Epithelial cell of esophagus (primary cell): ENCODE data around the gene CTNNBIP1.

Experiments used
- DNase-seq: peaks from one replicate; pipeline ENCODE4 v3.0.0; 2010; ENCODE audit warnings: low read depth
- H3K4me3 ChIP-seq: 2 replicates; pipeline ENCODE4 v1.5.1; 2011; ENCODE audit warnings: mild to moderate bottlenecking, low read length, control low read depth
- TF ChIP-seq, protein P1 (sequence below): IDR thresholded peaks from 2 replicates; pipeline ENCODE4 v1.5.1; 2011; ENCODE audit warnings: low read depth, mild to moderate bottlenecking, low read length, control low read depth, inconsistent platforms; ENCODE audit not compliant: insufficient read depth; ENCODE audit errors: missing control alignments

Gene CTNNBIP1

DNA sequence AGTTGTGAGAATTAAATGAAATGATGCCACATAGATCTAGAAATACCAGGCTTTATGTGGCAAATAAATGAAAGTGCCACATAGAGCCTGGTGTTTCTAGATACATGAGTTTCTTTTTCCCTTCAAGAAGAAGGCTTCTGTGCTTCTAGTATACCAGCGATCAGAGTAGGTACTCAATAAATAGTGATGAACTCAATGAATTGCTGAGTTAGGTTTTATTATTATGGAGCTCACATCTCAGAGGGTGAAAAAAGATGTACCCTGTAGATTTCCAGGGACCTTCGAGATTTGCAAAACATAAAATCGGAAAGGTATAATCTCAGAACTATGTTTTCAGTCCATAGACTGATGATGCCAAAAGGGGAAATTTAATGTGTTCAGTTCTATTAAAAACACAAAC lies 84.0 kb downstream of the CTNNBIP1 start:
- TF ChIP-seq, protein P1, sequence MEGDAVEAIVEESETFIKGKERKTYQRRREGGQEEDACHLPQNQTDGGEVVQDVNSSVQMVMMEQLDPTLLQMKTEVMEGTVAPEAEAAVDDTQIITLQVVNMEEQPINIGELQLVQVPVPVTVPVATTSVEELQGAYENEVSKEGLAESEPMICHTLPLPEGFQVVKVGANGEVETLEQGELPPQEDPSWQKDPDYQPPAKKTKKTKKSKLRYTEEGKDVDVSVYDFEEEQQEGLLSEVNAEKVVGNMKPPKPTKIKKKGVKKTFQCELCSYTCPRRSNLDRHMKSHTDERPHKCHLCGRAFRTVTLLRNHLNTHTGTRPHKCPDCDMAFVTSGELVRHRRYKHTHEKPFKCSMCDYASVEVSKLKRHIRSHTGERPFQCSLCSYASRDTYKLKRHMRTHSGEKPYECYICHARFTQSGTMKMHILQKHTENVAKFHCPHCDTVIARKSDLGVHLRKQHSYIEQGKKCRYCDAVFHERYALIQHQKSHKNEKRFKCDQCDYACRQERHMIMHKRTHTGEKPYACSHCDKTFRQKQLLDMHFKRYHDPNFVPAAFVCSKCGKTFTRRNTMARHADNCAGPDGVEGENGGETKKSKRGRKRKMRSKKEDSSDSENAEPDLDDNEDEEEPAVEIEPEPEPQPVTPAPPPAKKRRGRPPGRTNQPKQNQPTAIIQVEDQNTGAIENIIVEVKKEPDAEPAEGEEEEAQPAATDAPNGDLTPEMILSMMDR: no peak
- no peak for DNase-seq
- no peak overlapping the region for H3K4me3 ChIP-seq

DNA sequence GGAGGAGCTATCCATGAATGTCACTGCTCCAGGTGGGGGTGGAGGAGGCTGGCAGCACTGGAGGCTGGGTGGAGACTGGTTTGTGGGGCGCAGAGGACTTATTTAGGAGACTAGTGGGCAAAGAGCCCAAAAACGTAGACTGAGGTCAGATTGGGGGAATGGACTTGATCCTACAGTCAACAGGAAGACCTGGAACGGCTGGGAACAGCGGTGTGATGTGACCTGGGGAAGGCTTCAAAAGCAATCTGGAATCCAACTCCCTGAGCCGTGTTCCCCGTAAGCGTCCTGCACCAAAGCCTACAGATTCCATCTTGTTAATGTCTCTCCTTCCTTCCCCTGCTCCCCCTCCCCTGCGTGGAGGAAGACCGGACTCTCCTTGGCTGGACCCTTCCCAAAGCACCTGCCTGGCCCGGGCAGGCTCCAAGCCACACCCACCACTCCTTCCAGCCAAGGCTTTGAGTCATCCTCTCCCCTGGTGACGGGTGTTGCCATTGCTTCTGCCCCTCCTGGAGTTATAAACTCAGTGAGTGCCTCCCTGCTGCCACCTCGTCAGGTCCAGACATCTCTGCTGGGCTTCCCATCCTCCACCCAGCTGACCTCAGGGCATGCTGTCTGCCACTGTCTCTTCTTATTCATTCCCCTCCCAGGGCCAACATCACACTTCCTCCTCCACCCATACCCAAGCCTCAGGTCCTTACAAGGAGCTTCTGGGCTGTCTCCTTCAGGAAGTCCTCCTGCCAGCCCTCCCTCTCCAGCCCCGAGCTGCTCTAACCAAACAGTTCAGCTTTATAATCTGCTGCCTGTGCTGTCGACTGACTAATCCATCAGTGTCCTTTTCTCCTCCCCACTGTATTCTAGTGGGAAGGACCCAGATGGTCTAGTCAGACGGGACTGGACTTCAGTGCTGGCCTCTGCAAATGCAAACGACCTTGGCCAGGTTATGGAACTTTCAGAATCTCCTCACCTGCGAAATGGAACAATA lies 84.7 kb downstream of the CTNNBIP1 start:
- peak; percentile 99 for DNase-seq
- TF ChIP-seq, protein P1: peak; percentile 15
- H3K4me3 ChIP-seq: no peak overlapping the region

DNA sequence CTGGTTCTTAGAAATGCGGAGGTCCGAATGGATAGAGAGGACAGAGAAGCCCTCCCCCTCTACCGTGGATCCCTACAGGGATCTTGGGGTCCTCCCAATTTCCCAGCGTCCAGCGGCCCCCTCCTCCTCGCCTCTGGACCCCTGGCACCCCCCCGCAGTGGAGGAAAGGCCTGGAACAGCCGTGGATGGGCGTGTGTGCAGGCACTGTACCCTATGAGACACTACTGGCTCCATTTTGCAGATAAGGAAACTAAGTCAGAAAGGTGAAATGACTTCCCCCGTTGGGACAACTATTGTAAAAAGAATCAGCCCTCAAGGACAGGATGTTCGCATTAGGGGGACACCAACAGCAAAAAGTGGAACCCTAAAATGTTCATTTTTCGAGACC lies 85.4 kb downstream of the CTNNBIP1 start:
- TF ChIP-seq, protein P1: no peak
- H3K4me3 ChIP-seq: no peak overlapping the region
- no peak for DNase-seq

DNA sequence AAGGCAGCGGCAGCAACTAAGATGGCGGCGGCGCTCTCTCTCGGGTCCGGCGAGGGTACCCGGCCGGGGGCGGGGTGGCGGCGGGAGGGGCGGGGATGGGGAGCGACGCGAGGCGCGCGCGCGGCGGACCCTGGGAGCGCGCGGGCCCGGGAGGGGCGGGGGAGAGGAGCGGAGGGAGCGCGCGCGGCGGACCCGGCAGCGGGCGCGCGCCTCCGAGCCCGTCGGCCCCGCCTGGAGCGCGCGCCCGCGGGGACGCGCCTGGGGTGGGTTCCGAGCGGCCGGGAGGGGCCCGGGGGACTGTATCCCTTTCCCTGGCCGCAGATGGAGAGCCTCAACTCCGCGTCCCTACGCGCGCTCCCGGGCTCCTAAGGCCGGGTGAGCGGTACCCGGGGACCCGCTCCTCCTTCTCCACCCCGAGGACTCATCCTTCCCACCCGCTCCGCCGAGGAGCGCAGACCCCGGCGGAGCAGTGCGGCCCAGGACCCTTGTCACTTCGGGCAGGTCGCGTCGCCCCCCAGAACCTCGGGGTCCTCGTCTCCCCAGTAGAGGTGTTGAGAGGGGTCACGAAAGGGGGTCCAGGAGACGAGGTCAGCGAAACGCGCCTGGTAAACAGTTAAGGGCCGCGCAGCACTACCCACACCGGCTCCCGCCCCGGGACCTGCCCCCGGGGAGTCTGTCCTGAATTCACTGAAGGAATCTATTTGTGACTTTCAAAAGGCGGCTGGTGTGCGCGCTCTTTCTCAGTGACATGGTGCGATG lies 85.9 kb downstream of the CTNNBIP1 start, which contains the start of gene CLSTN1:
TSS of gene CLSTN1 (minus strand) at position 23 of the 759 bp plus-strand sequence. CDS start 232 bp downstream, outside the sequence.
- TF ChIP-seq, protein P1: no peak
- peak within 1 kb of the TSS; percentile 82 for H3K4me3 ChIP-seq
- peak; percentile 92 for DNase-seq

DNA sequence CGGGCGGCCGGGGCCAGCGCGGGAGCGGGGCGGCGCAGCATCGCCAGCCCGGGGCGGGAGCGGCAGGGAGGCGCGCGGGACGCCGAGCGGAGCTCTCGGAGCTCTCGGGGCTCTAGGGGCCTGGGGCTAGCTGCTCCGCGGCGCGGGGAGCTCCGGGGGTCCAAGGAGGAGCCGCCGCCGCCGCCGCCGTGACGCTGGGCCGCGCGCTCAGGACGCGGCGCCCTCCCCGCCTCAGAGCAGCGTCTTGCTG lies 86.5 kb downstream of the CTNNBIP1 start:
- TF ChIP-seq, protein P1: no peak
- peak overlapping the region; percentile 82 for H3K4me3 ChIP-seq
- DNase-seq: no peak

DNA sequence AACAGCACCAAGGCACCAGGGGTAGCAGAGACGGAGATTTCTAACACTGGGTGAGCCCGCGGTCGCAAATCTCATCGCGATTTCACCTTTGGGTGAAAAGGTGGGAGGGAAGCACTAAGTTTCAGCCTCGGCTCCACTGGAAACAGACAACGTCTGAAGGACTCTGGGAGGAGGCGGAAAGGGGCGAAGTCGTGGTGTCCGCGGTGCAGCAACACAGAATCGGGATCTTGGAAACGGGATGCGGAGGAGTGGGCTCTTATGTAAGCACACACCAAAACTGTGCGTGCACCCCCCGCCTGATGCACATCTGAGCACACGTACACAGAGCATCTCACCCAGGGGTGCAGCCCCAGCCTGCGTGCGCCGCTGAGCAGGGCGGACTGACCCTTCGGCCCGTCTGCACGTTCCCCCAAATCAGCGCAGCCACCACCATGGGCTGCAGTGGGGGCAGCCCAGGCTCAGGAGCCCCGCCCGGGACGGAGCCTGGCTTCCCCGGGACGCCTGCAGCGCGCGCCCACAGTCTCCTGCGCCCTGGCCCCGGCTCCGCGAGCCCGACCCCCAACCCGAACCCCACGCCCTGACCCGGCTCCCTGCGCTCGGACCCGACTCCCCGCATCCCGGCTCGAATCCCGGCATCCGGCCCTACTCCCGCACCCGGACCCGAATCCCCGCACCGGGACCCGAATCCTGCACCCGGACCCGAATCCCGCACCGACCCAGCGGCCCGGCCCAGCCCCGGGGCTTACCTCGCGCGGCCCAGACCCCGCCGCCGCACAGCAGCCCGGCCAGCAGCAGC lies 87.0 kb downstream of the CTNNBIP1 start:
- H3K4me3 ChIP-seq: peak overlapping the region; percentile 82
- DNase-seq: no peak
- TF ChIP-seq, protein P1: no peak
